ENCODE results near the gene STX5.

DNA sequence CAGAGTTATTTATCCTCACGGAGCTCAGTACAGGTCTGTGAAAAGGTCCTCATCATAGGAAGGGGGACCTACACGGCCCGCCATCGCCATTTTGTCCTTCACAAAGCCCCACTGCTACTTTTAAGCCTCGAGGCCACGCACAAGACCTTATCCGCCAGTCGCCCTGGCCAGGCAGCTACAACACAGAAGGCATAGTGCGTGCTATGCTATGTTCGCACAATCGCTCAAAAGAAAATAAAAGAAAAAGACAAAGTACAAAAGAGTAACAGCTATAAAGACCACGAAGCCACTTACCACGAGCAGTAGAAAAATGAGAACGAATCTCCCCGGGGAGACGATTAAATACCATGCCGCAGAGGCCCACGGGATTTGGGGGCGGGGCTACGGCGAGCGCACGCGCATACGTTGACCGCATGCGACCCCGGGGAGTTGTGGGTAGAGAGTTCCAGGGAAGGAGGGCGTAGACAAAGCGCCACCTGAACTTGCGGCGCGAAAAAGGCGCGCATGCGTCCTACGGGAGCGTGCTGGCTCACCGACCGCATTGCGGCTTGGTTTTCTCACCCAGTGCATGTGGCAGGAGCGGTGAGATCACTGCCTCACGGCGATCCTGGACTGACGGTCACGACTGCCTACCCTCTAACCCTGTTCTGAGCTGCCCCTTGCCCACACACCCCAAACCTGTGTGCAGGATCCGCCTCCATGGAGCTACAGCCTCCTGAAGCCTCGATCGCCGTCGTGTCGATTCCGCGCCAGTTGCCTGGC, 23.9 kb upstream of the STX5 start:
- TF ChIP-seq, protein P1, sequence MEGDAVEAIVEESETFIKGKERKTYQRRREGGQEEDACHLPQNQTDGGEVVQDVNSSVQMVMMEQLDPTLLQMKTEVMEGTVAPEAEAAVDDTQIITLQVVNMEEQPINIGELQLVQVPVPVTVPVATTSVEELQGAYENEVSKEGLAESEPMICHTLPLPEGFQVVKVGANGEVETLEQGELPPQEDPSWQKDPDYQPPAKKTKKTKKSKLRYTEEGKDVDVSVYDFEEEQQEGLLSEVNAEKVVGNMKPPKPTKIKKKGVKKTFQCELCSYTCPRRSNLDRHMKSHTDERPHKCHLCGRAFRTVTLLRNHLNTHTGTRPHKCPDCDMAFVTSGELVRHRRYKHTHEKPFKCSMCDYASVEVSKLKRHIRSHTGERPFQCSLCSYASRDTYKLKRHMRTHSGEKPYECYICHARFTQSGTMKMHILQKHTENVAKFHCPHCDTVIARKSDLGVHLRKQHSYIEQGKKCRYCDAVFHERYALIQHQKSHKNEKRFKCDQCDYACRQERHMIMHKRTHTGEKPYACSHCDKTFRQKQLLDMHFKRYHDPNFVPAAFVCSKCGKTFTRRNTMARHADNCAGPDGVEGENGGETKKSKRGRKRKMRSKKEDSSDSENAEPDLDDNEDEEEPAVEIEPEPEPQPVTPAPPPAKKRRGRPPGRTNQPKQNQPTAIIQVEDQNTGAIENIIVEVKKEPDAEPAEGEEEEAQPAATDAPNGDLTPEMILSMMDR (IDR thresholded peaks at IDR 0.05) = peak in 1 of 7 experiments; percentile 26
- TF ChIP-seq POLR2A (IDR thresholded peaks at IDR 0.05) = peak; percentile 89 to 100 (median 99)

Measured in body of pancreas (tissue), 4 donors.